HG03354 (cell line): Measurements from ENCODE around the gene PIANP.
"Not testable (repeated sequence)": the region's sequence is repeated elsewhere in the genome, so short reads cannot be mapped to it uniquely, and the experiment has no call there.

Experiments
- ATAC-seq: cut with Tn5 transposase; IDR thresholded peaks from one replicate; pipeline ENCODE4 v1.9.1; 2021; ENCODE audit warnings: mild to moderate bottlenecking; ENCODE audit not compliant: unreplicated experiment, poor library complexity, severe bottlenecking

PIANP gene

DNA sequence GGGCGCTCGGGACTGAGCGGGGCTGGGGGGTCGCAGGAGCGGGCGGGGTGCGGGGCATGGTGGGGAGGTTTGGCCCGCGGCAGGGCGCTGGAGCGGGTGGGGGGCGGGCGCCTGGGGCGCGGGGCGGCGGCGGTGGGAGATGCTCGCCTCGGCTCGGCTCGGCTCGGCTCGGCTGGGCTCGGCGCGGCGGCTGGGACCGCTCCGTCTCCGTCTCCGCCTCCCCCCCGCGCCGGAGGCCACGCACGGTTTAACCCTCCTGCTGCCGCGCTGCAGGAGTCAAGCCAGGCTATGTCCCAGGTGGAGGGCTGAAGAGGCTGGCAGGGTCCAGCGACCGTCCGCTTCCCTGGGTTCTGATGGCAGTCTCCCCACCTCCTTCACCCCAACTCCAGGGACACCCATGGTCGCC lies at the start of gene PIANP:
TSS of gene PIANP (minus strand) at position 170 of the 406 bp plus-strand sequence. CDS start 2,754 bp downstream, outside the sequence.
- no peak for ATAC-seq

GRCh38 chr12:6748761-6749160 lies 48.1 kb upstream of the PIANP start:
- no peak for ATAC-seq

GRCh38 chr12:6747216-6747615 lies 46.6 kb upstream of the PIANP start:
- ATAC-seq: no peak

DNA sequence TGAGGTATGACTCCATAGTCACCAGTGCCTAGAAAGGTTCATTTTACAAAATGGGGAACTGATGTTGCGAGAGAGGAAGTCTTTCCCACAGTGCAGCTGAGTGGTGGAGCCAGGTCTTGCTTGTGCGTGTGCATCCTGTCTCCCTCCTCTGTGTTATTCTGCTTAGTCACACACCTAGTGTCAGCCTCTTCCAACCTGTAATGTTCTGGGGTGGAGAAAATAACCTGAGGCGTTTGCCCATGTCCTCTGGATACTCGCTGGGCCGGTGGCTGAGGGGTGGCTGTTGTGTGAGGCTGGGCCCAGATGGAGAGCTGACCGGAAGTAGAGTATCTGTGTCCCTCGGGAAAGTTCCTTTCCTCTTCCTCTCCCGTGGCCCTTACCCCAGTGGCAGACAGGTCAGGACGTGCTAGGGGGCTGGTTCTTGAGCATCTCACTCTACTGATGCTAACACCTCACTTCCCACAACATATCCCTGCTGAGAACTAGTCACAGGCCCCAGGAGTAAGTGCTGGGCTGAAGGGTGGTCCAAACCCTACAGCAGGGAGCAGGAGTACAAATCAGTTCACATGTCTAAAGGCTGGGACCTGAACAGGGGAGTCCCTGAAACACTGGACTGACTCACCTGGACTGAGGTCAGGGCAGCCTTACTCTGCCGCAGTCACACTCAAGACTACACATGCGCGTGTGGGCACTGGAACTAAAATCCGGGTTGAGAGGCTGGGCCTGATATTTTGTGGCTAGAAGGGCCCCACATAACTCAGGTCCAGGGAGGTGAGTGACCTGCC lies 45.3 kb upstream of the PIANP start:
- no peak for ATAC-seq

DNA sequence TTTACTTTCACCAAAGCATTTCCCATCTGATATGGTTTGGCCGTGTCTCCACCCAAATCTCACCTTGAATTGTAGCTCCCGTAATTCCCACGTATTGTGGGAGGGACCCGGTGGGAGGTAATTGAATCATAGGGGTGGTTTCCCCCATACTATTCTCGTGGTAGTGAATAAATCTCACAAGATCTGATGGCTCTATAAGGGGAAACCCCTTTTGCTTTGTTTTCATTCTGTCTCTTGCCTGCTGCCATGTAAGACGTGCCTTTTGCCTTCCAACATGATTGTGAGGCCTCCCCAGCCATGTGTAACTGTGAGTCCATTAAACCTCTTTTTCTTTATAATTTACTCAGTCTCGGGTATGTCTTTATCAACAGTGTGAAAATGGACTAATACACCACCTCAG lies 42.7 kb upstream of the PIANP start:
- ATAC-seq: not testable (repeated sequence)

DNA sequence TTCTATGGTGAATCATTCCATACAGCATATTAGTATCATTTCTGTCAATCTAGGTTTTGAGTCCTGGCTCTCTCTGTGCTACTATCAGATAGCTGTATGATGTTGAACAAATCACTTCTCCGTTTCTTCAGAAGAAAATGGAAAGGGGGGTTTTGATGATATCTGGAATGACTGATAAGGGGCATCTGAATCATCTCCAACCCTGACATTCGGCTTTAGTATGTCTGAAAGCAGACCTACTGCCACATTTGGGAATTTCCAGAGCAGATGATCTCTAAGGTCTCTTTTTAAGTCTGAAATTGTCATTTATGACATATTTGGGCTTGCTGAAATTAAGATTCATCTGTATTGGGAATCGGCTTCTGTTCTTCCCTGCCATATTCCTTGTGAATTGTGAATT lies 42.2 kb upstream of the PIANP start:
- ATAC-seq: no peak

DNA sequence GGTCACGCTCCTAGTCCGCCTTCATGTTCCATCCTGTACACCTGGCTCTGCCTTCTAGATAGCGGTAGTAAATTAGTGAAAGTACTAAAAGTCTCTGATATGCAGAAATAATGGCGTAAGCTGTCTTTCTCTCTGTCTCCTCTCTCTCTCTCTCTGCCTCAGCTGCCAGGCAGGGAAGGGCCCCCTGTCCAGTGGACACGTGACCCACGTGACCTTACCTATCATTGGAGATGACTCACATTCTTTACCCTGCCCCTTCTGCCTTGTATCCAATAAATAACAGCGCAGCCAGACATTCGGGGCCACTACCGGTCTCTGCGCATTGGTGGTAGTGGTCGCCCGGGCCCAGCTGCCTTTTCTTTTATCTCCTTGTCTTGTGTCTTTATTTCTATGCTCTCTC lies 41.5 kb upstream of the PIANP start:
- ATAC-seq: not testable (repeated sequence)

DNA sequence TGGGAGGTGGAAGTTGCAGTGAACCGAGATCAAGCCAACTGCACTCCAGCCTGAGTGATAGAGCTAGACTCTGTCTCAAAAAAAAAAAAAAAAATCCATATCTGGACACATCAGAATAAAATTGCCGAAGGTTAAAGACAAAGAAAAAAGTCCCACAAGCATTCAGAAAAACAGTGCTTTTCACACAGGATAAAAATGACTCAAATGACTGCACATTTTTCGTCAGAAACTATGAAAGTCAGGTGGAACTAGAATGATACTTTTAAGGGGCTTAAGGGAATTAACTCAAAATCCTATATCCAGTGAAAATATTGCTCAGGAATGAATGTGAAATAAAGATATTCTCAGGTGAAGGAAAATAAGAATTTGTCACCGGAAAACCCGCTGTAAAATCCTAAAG lies 36.1 kb upstream of the PIANP start:
- ATAC-seq: no peak

- ATAC-seq: no peak
These were observed 35.0 kb upstream of the PIANP start for GRCh38 chr12:6735448-6736191.

- no peak for ATAC-seq
These were observed 34.1 kb upstream of the PIANP start for GRCh38 chr12:6734506-6735387.

- ATAC-seq: no peak
These were observed 29.6 kb upstream of the PIANP start for GRCh38 chr12:6730169-6730568.

GRCh38 chr12:6729186-6729585 lies 28.6 kb upstream of the PIANP start:
- ATAC-seq: no peak

- no peak for ATAC-seq
These were observed 24.7 kb upstream of the PIANP start for GRCh38 chr12:6725350-6725749.

- ATAC-seq: peak; percentile 31
These were observed 23.8 kb upstream of the PIANP start for GRCh38 chr12:6724409-6724797.

- peak; percentile 91 for ATAC-seq
These were observed 23.2 kb upstream of the PIANP start, which contains the start of gene COPS7A for GRCh38 chr12:6723607-6724408. Gene COPS7A, plus strand, starts transcription at chr12:6724046. Its CDS starts 611 bp downstream, at chr12:6724657.

GRCh38 chr12:6722863-6723262 lies 22.2 kb upstream of the PIANP start:
- no peak for ATAC-seq

- no peak for ATAC-seq
These were observed 16.3 kb upstream of the PIANP start for GRCh38 chr12:6716874-6717437.

DNA sequence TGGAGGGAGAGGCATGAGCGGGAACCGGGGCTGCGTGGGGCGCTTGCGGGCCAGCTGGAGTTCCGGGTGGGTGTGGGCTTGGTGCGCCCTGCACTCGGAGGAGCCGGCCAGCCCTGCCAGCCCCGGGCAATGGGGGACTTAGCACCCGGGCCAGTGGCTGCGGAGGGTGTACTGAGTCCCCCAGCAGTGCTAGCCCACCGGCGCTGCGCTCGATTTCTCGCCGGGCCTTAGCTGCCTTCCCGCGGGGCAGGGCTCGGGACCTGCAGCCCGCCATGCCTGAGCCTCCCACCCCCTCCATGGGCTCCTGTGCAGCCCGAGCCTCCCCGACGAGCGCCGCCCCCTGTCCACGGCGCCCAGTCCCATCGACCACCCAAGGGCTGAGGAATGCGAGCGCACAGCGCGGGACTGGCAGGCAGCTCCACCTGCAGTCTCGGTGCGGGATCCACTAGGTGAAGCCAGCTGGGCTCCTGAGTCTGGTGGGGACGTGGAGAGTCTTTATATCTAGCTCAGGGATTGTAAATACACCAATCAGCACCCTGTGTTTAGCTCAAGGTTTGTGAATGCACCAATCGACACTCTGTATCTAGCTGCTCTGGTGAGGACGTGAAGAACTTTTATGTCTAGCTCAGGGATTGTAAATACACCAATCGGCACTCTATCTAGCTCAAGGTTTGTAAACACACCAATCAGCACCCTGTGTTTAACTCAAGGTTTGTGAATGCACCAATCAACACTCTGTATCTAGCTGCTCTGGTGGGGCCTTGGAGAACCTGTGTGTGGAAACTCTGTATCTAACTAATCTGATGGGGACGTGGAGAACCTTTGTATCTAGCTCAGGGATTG lies 15.6 kb upstream of the PIANP start:
- ATAC-seq: not testable (repeated sequence)
